ENCODE data around the gene MCTP1. TPM values are rescaled to one million over a fixed set of nuclear protein-coding genes. Genes with fewer than 3 reads are reported as not detected.

Gene MCTP1
- total and polyA plus RNA-seq, 2 donors from 2014 or later = 1.4 to 19.3 TPM

DNA sequence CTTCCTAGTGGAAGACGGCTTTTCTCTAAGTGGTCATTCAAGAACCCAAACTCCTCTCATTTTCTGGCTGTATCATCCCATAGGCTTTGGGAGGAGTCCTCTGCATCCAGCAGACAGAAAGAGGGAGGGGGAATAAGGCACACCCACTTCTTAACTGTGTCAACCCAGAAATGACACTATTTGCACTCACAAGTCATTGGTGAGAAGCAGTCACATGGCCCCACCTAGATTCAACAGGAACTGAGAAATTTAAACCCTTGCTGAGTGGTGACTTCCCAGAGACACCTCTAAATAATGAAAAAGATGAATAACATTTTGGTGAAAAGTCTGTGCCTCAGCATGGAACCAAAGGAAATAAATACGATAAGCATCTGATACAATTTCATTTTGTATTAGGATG lies 120.0 kb downstream of the MCTP1 start:
- FAIRE-seq = no peak
- DNase-seq = no peak
- no peaks in the 10 kb centered on the region for H3K36me3 ChIP-seq (ENCODE audit: control insufficient read depth in 2 of 3, insufficient read depth in 3 of 3, low read length in 3 of 3)

DNA sequence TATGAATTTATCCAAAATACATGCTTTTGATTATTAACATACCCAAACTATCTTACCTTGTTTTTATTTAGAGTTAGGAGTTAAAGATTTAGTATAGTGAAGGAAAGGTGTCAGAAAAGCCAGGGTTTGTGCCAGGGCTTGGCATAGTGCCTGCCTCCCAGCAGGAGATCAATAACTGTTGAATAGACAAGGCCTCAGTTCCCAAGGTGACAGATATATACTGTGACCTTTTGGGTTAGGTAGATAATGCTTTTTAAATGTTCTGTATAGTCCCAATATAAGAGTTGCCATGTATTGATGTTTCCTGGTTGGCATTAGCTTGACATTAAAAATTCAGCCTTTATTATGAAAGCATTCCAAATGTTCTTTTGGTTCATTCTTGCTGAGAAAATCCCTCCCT lies 121.8 kb downstream of the MCTP1 start:
- Histone ChIP-seq H3K36me3 (ENCODE audit: control insufficient read depth in 2 of 3, insufficient read depth in 3 of 3, low read length in 3 of 3) (no peaks in the 10 kb centered on the region), H3K27ac (ENCODE audit: low read depth in 2 of 2, low read length in 2 of 2) (no peak overlapping the region), H3K9me3 (ENCODE audit: control insufficient read depth in 2 of 3, insufficient read depth in 1 of 3, low read length in 3 of 3) (no peaks in the 10 kb centered on the region), H3K27me3 (ENCODE audit: control insufficient read depth, insufficient read depth, low read length) (no peaks in the 10 kb centered on the region), H3K4me3 (ENCODE audit: low read length in 3 of 3) (no peak overlapping the region), H3K9ac (ENCODE audit: low read length in 3 of 3) (no peak overlapping the region), H3K4me1 (ENCODE audit: control insufficient read depth in 2 of 3, insufficient read depth in 2 of 3, low read depth in 1 of 3, low read length in 3 of 3) (no peaks in the 10 kb centered on the region)
- intact Hi-C loops (cut with DNase I) = no loop called here
- TF ChIP-seq, protein P1, sequence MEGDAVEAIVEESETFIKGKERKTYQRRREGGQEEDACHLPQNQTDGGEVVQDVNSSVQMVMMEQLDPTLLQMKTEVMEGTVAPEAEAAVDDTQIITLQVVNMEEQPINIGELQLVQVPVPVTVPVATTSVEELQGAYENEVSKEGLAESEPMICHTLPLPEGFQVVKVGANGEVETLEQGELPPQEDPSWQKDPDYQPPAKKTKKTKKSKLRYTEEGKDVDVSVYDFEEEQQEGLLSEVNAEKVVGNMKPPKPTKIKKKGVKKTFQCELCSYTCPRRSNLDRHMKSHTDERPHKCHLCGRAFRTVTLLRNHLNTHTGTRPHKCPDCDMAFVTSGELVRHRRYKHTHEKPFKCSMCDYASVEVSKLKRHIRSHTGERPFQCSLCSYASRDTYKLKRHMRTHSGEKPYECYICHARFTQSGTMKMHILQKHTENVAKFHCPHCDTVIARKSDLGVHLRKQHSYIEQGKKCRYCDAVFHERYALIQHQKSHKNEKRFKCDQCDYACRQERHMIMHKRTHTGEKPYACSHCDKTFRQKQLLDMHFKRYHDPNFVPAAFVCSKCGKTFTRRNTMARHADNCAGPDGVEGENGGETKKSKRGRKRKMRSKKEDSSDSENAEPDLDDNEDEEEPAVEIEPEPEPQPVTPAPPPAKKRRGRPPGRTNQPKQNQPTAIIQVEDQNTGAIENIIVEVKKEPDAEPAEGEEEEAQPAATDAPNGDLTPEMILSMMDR (IDR thresholded peaks at IDR 0.05; ENCODE audit: borderline replicate concordance, extremely low read depth, insufficient read depth) = no peak
- no peak for DNase-seq
- no peak for FAIRE-seq

More for the DNA sequence above, 120.0 kb downstream of the MCTP1 start:
- Histone ChIP-seq H3K9ac (ENCODE audit: low read length in 3 of 3) (no peak overlapping the region), H3K27ac (ENCODE audit: low read depth in 2 of 2, low read length in 2 of 2) (no peak overlapping the region), H3K9me3 (ENCODE audit: control insufficient read depth in 2 of 3, insufficient read depth in 1 of 3, low read length in 3 of 3) (no peaks in the 10 kb centered on the region), H3K4me1 (ENCODE audit: control insufficient read depth in 2 of 3, insufficient read depth in 2 of 3, low read depth in 1 of 3, low read length in 3 of 3) (no peaks in the 10 kb centered on the region), H3K4me3 (ENCODE audit: low read length in 3 of 3) (no peak overlapping the region), H3K27me3 (ENCODE audit: control insufficient read depth, insufficient read depth, low read length) (no peaks in the 10 kb centered on the region)
- intact Hi-C loops (cut with DNase I) = no loop called here
- TF ChIP-seq, protein P1 (IDR thresholded peaks at IDR 0.05; ENCODE audit: borderline replicate concordance, extremely low read depth, insufficient read depth) = no peak

DNA sequence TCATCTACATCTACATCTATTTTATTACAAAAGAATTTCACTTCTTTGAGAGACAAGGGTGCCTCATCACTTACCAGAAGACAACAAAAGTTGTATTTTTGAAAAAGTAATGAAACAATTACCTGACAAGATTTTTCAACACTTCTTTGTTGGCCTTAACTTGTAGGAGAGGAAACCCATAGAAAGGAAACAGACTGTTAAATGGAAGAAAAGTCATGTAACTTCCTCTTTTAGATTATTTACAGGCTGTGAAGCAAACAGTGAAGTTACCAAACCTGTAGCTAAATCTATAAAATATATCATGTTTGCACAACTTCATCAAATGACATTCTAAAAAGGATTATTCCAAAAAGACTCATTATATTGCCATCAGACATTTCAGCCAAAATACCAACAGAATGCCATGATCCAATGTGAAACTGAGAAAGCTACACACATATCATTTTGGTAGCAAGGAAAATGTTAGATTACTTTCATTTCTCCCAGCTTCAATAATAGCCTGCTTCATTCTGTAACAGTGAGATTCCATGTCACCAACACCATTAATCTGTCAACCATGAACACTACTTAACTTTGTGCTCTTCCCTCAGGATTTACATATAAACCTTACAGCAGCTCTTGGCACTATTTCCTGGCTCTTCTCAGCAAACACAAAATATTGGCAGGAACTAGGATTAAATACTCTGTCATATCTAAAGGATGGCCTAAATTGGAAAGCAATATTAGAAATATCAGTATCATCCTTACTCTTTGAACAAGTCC lies 122.5 kb downstream of the MCTP1 start:
- Histone ChIP-seq H3K9ac (ENCODE audit: low read length in 3 of 3) (no peak overlapping the region), H3K9me3 (ENCODE audit: control insufficient read depth in 2 of 3, insufficient read depth in 1 of 3, low read length in 3 of 3) (no peaks in the 10 kb centered on the region), H3K27me3 (ENCODE audit: control insufficient read depth, insufficient read depth, low read length) (no peaks in the 10 kb centered on the region), H3K4me3 (ENCODE audit: low read length in 3 of 3) (no peak overlapping the region), H3K4me1 (ENCODE audit: control insufficient read depth in 2 of 3, insufficient read depth in 2 of 3, low read depth in 1 of 3, low read length in 3 of 3) (no peaks in the 10 kb centered on the region), H3K27ac (ENCODE audit: low read depth in 2 of 2, low read length in 2 of 2) (no peak overlapping the region), H3K36me3 (ENCODE audit: control insufficient read depth in 2 of 3, insufficient read depth in 3 of 3, low read length in 3 of 3) (no peaks in the 10 kb centered on the region)
- TF ChIP-seq, protein P1 (IDR thresholded peaks at IDR 0.05; ENCODE audit: borderline replicate concordance, extremely low read depth, insufficient read depth) = no peak
- FAIRE-seq (no peak), DNase-seq (peak in 2 of 5 donors; percentile 31 to 32)
- intact Hi-C loops (cut with DNase I) = no loop called here

Data from kidney (tissue), 14 donors.